ENCODE measurements around the gene CDKN2B-AS1. TPM values are rescaled to one million over a fixed set of nuclear protein-coding genes. Genes with fewer than 3 reads are reported as not detected.

Gene CDKN2B-AS1
- total RNA-seq, 1 experiment from 2014 or later: not detected

DNA sequence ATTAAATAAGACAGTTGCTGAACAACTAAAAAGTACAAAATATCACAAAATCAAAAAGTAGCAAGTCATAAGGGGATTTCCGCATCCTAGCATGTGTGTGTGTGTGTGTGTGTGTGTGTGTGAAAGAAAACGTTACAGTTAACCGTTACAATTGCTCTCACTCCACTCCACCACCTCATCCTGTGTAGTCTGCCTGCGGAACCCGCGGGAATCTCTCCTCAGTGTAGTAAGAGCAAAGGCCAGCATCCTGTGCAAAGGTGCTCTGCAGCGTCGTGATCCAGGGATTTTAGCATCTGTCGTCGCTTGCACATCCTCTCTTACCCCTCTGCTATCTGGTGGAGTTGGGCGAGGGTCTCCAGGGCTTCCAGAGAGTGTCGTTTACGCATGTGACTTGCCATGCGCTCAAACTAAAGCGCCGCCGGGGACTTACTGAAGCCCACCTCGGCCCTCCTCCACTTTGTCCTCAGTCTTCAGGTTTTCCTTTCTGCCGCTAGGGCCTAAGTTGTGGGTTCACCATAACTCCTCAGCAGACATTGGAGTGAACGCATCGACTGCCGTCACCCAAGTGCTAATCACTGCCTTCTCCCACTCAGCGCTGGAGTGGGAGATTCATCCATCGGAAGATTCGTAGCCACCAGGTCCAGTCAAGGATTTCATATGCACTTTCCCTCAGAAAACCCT lies 10.6 kb downstream of the CDKN2B-AS1 start:
- Mint-ChIP-seq H3K4me1 (peaks cover 14 to 23% of the 10 kb centered on the region in 2 experiments), H3K4me3 (peak overlapping the region; percentile 46 to 80), H3K27me3 (ENCODE audit: low read depth) (peaks cover 94% of the 10 kb centered on the region), H3K36me3 (ENCODE audit: insufficient read depth in 1 of 3, low read depth in 3 of 3) (no peaks in the 10 kb centered on the region; a peak in 1 of 7 replicates), H3K27ac (no peak overlapping the region), H3K9me3 (no peaks in the 10 kb centered on the region; a peak in 2 of 5 replicates)
- peaks cover 30% of the 10 kb centered on the region; the same call in 1 of the 2 replicates for H3K27me3 ChIP-seq (ENCODE audit: insufficient read depth, low read length)
- H3K4me2 ChIP-seq (ENCODE audit: insufficient read depth, insufficient read length, low read length): peak overlapping the region; percentile 75
- no peaks in the 10 kb centered on the region for H3K4me1 ChIP-seq (ENCODE audit: insufficient read depth, low read length)
- no CpG with 5 or more reads among the region's 25 CpGs for WGBS (ENCODE audit: extremely low coverage, insufficient read length, low lambda C conversion rate)
- no peak overlapping the region for H3K4ac ChIP-seq (ENCODE audit: low read depth, low read length)
- H3K9me3 ChIP-seq (ENCODE audit: control insufficient read depth, low read depth, low read length): no peaks in the 10 kb centered on the region
- H3K79me2 ChIP-seq (ENCODE audit: insufficient read depth, low read length): no peaks in the 10 kb centered on the region
- no peak overlapping the region for H3K14ac ChIP-seq (ENCODE audit: insufficient read depth, low read length)
- H2BK15ac ChIP-seq (ENCODE audit: low read depth, low read length): no peak overlapping the region
- H3K9ac ChIP-seq (ENCODE audit: extremely low read depth, insufficient read length, low read length): no peak overlapping the region
- TF ChIP-seq, protein P1, sequence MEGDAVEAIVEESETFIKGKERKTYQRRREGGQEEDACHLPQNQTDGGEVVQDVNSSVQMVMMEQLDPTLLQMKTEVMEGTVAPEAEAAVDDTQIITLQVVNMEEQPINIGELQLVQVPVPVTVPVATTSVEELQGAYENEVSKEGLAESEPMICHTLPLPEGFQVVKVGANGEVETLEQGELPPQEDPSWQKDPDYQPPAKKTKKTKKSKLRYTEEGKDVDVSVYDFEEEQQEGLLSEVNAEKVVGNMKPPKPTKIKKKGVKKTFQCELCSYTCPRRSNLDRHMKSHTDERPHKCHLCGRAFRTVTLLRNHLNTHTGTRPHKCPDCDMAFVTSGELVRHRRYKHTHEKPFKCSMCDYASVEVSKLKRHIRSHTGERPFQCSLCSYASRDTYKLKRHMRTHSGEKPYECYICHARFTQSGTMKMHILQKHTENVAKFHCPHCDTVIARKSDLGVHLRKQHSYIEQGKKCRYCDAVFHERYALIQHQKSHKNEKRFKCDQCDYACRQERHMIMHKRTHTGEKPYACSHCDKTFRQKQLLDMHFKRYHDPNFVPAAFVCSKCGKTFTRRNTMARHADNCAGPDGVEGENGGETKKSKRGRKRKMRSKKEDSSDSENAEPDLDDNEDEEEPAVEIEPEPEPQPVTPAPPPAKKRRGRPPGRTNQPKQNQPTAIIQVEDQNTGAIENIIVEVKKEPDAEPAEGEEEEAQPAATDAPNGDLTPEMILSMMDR (conservative IDR thresholded peaks at IDR 0.05): peak; percentile 46; the same call in 2 of the 3 replicates
- no peak overlapping the region for H3K18ac ChIP-seq (ENCODE audit: insufficient read length, low read depth, low read length)
- no peak overlapping the region for H4K91ac ChIP-seq (ENCODE audit: insufficient read length, low read depth, low read length)
- H4K8ac ChIP-seq (replicated peaks; ENCODE audit: insufficient read length, low read depth, low read length): no peak overlapping the region
- H3K56ac ChIP-seq (ENCODE audit: insufficient read length, low read depth, low read length): no peak overlapping the region
- no peak overlapping the region for H2BK5ac ChIP-seq (ENCODE audit: insufficient read length, low read length)
- H3K79me1 ChIP-seq (ENCODE audit: insufficient read depth, low read depth, low read length, poor library complexity, severe bottlenecking): no peaks in the 10 kb centered on the region
- peaks cover 15% of the 10 kb centered on the region for H3K23me2 ChIP-seq (ENCODE audit: insufficient read length, low read depth, low read length, poor library complexity, severe bottlenecking)
- no peak overlapping the region for H2AFZ ChIP-seq (ENCODE audit: low read length)
- H3K23ac ChIP-seq (ENCODE audit: insufficient read length, low read depth, low read length): no peak overlapping the region
- DNase-seq: peak; percentile 64
- no peak overlapping the region for H2BK12ac ChIP-seq (ENCODE audit: insufficient read length, low read depth, low read length)
- no peak overlapping the region for H2BK20ac ChIP-seq (ENCODE audit: low read depth, low read length, poor library complexity, severe bottlenecking)
- H3K27ac ChIP-seq (ENCODE audit: insufficient read length, low read depth, low read length): no peak overlapping the region
- no peaks in the 10 kb centered on the region for H4K20me1 ChIP-seq (ENCODE audit: control insufficient read depth, insufficient read depth, insufficient read length)
- H2AK5ac ChIP-seq (ENCODE audit: insufficient read length, low read length): no peak overlapping the region
- no peak overlapping the region for H4K5ac ChIP-seq (ENCODE audit: insufficient read length, low read depth, low read length)
- no peak overlapping the region for H2BK120ac ChIP-seq (ENCODE audit: low read depth, low read length, poor library complexity, severe bottlenecking)
- no peak overlapping the region for H3T11ph ChIP-seq (ENCODE audit: low read length)

All from H9 (cell line).